ENCODE results near the gene CIC. TPM values are rescaled to one million over a fixed set of nuclear protein-coding genes. Genes with fewer than 3 reads are reported as not detected.

Gene CIC
- total RNA-seq, 4 donors from 2014 or later: 50.6 to 98.3 (median 56.9) TPM

DNA sequence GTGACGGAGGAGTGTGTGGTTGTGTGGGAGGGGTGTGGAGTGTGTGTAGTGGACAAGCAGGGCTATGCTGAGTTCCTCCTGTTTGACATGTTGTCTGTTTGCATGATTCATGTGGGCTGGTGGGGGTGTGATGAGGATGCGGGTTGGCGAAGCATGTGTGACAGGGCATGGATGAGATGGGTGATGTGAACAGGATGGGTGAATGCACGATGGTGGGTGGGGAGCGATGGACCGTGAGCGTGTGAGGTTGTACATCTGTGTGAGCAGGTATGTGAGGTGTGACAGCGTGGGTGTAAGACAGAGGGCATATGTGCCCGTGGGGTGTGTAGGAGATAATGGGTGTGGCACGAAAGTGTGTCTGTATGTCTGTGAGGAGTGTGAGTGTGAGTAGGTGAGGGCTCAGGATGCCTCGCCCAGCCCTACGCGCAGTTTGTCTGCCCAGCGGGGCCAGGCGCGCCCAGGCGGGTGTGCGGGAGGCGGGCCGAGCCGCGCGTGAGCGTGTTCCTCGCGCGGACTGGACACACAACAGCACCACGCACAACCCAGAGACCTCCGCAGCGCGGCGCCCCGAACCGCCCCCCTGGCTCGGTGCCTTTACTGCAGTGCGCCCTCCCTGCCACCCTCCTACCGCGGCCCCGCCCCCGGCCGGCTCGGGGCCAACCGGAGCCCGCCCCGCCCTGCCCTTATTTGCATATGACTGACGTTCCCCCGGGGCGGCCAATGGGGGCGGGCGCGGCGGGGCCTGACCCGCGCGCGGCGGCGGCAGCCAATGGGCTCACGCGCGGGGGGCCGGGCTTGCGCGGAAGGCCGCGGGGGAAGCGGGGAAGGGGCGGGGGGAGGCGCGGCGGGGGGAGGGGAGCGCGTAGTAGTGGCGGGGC, 14.4 kb downstream of the CIC start:
- intact Hi-C loops (cut with DNase I): no loop called here
- Histone ChIP-seq H3K4me1 (peaks cover 65 to 70% of the 10 kb centered on the region in 2 donors), H3K4me3 (replicated peaks in 1 of 3) (peak overlapping the region in 1 of 3 donors; percentile 32), H3K27me3 (no peaks in the 10 kb centered on the region), H3K36me3 (peaks cover 14 to 16% of the 10 kb centered on the region in 2 donors), H3K9me3 (no peaks in the 10 kb centered on the region), H3K27ac (peak overlapping the region; percentile 85 to 97 (median 93))
- TF ChIP-seq, protein P1, sequence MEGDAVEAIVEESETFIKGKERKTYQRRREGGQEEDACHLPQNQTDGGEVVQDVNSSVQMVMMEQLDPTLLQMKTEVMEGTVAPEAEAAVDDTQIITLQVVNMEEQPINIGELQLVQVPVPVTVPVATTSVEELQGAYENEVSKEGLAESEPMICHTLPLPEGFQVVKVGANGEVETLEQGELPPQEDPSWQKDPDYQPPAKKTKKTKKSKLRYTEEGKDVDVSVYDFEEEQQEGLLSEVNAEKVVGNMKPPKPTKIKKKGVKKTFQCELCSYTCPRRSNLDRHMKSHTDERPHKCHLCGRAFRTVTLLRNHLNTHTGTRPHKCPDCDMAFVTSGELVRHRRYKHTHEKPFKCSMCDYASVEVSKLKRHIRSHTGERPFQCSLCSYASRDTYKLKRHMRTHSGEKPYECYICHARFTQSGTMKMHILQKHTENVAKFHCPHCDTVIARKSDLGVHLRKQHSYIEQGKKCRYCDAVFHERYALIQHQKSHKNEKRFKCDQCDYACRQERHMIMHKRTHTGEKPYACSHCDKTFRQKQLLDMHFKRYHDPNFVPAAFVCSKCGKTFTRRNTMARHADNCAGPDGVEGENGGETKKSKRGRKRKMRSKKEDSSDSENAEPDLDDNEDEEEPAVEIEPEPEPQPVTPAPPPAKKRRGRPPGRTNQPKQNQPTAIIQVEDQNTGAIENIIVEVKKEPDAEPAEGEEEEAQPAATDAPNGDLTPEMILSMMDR (IDR thresholded peaks at IDR 0.05): no peak
- peak in 1 of 2 donors; percentile 51 for TF ChIP-seq POLR2A (IDR thresholded peaks at IDR 0.05)
- peak; percentile 96 to 97 for DNase-seq
- WGBS, 2 donors: 4 to 7% methylated on average over 18 to 29 of the region's 74 CpGs

DNA sequence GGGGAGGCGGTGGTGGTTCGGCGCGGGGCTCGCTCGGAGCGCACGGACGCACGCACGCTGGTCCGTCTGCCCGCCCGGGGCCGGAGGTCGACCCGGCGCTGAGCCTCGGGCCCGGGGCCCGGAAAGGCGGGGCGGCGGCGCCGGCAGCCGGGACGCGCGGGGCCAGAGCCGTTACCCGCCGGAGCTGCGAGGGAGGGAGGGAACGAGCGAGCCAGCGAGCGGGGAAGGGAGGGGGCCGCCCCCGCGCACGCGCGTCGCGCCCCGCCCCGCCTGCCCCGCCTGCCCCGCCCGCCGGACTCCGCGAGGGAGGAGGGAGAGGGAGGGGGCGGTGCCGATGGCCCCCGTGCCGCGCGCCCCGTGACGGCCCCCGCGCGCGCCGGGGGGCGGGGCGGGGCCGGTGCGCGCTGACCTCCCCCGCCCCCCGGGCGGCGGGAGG, 15.0 kb downstream of the CIC start:
- peak overlapping the region in 2 of 3 donors; percentile 61 to 76 for H3K27ac ChIP-seq
- H3K27me3 ChIP-seq: no peaks in the 10 kb centered on the region
- no CpG with 5 or more reads among the region's 76 CpGs for WGBS, 2 donors
- peaks cover 21% of the 10 kb centered on the region in 2 donors for H3K36me3 ChIP-seq
- DNase-seq: peak; percentile 79 to 80
- H3K9me3 ChIP-seq: no peaks in the 10 kb centered on the region
- H3K4me3 ChIP-seq (replicated peaks in 1 of 3): peak overlapping the region in 1 of 3 donors; percentile 32
- peak in 1 of 2 donors; percentile 19 for TF ChIP-seq POLR2A (IDR thresholded peaks at IDR 0.05)
- TF ChIP-seq, protein P1 (IDR thresholded peaks at IDR 0.05): peak in 1 of 6 experiments; percentile 8
- H3K4me1 ChIP-seq: peaks cover 59 to 65% of the 10 kb centered on the region in 2 donors
- intact Hi-C loops (cut with DNase I): no loop called here

DNA sequence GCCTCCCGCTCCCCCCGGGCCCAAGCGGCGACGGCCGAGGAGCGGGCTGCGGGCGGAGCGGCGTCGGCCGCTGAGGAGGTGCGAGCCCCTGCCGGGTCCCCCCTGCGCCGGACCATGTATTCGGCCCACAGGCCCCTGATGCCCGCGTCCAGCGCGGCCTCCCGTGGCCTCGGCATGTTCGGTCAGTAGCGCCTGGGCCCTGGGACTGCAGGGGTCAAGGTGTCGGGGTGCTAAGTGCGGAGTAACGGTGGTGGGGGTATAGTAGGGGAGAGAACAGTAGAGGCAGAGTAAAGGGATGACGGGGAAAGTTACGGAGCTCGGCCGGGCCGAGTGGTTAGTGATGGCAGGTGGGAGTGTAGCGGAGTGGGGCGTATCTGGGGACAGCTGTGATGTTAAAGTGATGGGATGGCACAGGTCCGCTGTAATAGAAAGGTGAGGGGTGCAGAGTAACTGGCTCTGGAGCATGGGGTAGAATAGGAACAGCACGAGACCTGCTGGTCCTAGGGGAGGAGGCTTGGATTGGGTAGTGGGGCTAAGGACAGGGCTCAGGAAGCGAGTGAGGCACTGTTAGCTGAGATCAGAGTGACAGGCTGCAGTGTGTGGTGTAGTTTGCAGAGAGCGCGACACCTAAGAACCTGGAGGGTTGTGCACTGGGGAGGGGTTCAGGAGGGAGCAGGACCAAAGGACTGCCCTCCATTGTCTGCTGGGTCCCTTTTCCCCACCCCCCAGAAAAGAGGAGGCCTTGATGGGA, 15.7 kb downstream of the CIC start:
- peaks cover 27% of the 10 kb centered on the region in 2 donors for H3K36me3 ChIP-seq
- intact Hi-C loops (cut with DNase I): no loop called here
- no peaks in the 10 kb centered on the region for H3K9me3 ChIP-seq
- no peaks in the 10 kb centered on the region for H3K27me3 ChIP-seq
- H3K27ac ChIP-seq: peak overlapping the region; percentile 70 to 89 (median 86)
- H3K4me3 ChIP-seq (replicated peaks in 1 of 3): peak overlapping the region in 2 of 3 donors; percentile 59 to 62
- 5 to 6% methylated on average over 26 to 27 of the region's 41 CpGs for WGBS, 2 donors
- no peak for DNase-seq
- TF ChIP-seq POLR2A (IDR thresholded peaks at IDR 0.05): no peak
- TF ChIP-seq, protein P1 (IDR thresholded peaks at IDR 0.05): no peak
- peaks cover 52 to 58% of the 10 kb centered on the region in 2 donors for H3K4me1 ChIP-seq

DNA sequence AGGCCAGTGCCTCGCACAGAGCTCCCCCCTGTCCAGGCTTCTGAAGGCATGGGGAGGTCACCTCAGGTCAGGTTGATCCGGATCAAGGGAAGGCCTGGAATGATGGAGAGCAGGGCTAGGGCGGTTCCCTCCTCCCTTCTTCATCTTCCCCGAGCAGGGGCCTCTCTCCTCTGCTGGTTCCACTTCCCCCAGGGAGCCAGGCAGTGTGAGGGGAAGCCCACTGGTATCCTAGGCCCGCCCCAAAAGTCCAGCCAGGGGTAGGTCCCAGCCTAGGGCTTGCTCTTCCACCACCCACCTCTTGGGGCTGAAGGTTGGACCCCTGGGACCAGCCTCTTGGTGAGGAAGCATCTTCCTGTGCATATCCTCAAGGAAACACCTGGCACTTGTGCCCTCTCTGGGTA, 16.5 kb downstream of the CIC start:
- Histone ChIP-seq H3K36me3 (peaks cover 34 to 35% of the 10 kb centered on the region in 2 donors), H3K4me3 (replicated peaks in 1 of 3) (peak overlapping the region in 1 of 3 donors; percentile 14), H3K27ac (peak overlapping the region; percentile 70 to 89 (median 86)), H3K9me3 (no peaks in the 10 kb centered on the region), H3K27me3 (no peaks in the 10 kb centered on the region), H3K4me1 (peaks cover 52 to 54% of the 10 kb centered on the region in 2 donors)
- WGBS, 2 donors: 34 to 37% methylated on average over 4 to 5 of the region's 5 CpGs
- intact Hi-C loops (cut with DNase I): no loop called here
- no peak for DNase-seq
- no peak for TF ChIP-seq POLR2A (IDR thresholded peaks at IDR 0.05)
- TF ChIP-seq, protein P1 (IDR thresholded peaks at IDR 0.05): no peak
